Calu3 (cell line): ENCODE data around the gene AWAT2. TPM values are rescaled to one million over a fixed set of nuclear protein-coding genes. Genes with fewer than 3 reads are reported as not detected.

Experiments used
- BruUV-seq: library from RNA; stranded (reverse); fragments of 400-500 nt; replicated peaks from 2 replicates; lab custom pipeline; 2021; lab: Mats Ljungman, UMichigan
- CTCF ChIA-PET: fragments of 300-600 bp; sonication (Branson Sonifier 250); formaldehyde crosslinking; loops from one replicate; lab custom pipeline; 2022; ENCODE audit warnings: antibody characterized with exemption; lab: Charles Lee
- DNase-seq: peaks from one replicate; pipeline ENCODE4 v3.0.0; 2022
- H3K27ac Mint-ChIP-seq: one replicate; pipeline ENCODE4 v1.8.0; 2022; ENCODE audit warnings: mixed read lengths; ENCODE audit not compliant: unreplicated experiment
- H3K27me3 Mint-ChIP-seq: one replicate; pipeline ENCODE4 v1.8.0; 2022; ENCODE audit warnings: mixed read lengths; ENCODE audit not compliant: unreplicated experiment
- H3K36me3 Mint-ChIP-seq: one replicate; pipeline ENCODE4 v1.8.0; 2022; ENCODE audit warnings: mild to moderate bottlenecking, moderate library complexity, mixed read lengths; ENCODE audit not compliant: insufficient read depth, unreplicated experiment
- H3K4me1 Mint-ChIP-seq: one replicate; pipeline ENCODE4 v1.8.0; 2022; ENCODE audit warnings: mild to moderate bottlenecking, low read depth, mixed read lengths; ENCODE audit not compliant: unreplicated experiment
- H3K4me3 Mint-ChIP-seq: one replicate; pipeline ENCODE4 v1.8.0; 2022; ENCODE audit warnings: mild to moderate bottlenecking, low read depth, moderate library complexity, mixed read lengths; ENCODE audit not compliant: unreplicated experiment
- H3K9me3 Mint-ChIP-seq: one replicate; pipeline ENCODE4 v1.8.0; 2022; ENCODE audit warnings: low read depth, mixed read lengths; ENCODE audit not compliant: unreplicated experiment
- CTCF ChIP-seq: fragments of 200-600 bp; IDR thresholded peaks from one replicate; pipeline ENCODE4 v1.8.0; 2022; ENCODE audit warnings: antibody characterized with exemption; ENCODE audit not compliant: unreplicated experiment
- intact Hi-C: fragments of 100-400 bp; cut with micrococcal nuclease; formaldehyde crosslinking; loops from one replicate; pipeline ENCODE4 v1.10.0; 2022; ENCODE audit not compliant: unreplicated experiment
- total RNA-seq: library from RNA; stranded (reverse); gene quantifications from 2 replicates; pipeline ENCODE4 v1.2.3, GENCODE V29; 2022

AWAT2 gene
- total RNA-seq, 1 experiment from 2014 or later = not detected

GRCh38 chrX:70025464-70025863 lies 24.3 kb downstream of the AWAT2 start:
- no peak for TF ChIP-seq CTCF
- Mint-ChIP-seq H3K36me3 (no peaks in the 10 kb centered on the region), H3K4me1 (peaks cover 47% of the 10 kb centered on the region), H3K4me3 (peak overlapping the region; percentile 14), H3K27me3 (no peaks in the 10 kb centered on the region), H3K9me3 (no peaks in the 10 kb centered on the region), H3K27ac (peak overlapping the region; percentile 23)
- BruUV-seq = no TSS peak
- DNase-seq = no peak
- intact Hi-C loops = no loop called here
- CTCF ChIA-PET = interaction anchor here (1.2 kb wide), 1 partner anchor 487 kb away, joined by 3 read pairs; no protein-coding TSS in a partner anchor

GRCh38 chrX:70022616-70023015 lies 27.1 kb downstream of the AWAT2 start:
- intact Hi-C loops = loop anchor here (5.0 kb wide), 1 partner anchor 35 kb away; no protein-coding TSS in a partner anchor
- Mint-ChIP-seq H3K4me3 (no peak overlapping the region), H3K4me1 (peaks cover 39% of the 10 kb centered on the region), H3K9me3 (no peaks in the 10 kb centered on the region), H3K27me3 (no peaks in the 10 kb centered on the region), H3K36me3 (no peaks in the 10 kb centered on the region), H3K27ac (peak overlapping the region; percentile 92)
- DNase-seq = no peak
- CTCF ChIA-PET = no interaction called here
- no TSS peak for BruUV-seq
- TF ChIP-seq CTCF = no peak

- no peak for DNase-seq
- intact Hi-C loops = no loop called here
- Mint-ChIP-seq H3K9me3 (peaks cover 4% of the 10 kb centered on the region), H3K27ac (no peak overlapping the region), H3K36me3 (no peaks in the 10 kb centered on the region), H3K4me1 (no peaks in the 10 kb centered on the region), H3K4me3 (no peak overlapping the region), H3K27me3 (no peaks in the 10 kb centered on the region)
- BruUV-seq = no TSS peak
- no peak for TF ChIP-seq CTCF
- CTCF ChIA-PET = no interaction called here
Measured at GRCh38 chrX:70016513-70016912, 33.2 kb downstream of the AWAT2 start.

GRCh38 chrX:70013466-70014381 lies 36.0 kb downstream of the AWAT2 start:
- H3K9me3 Mint-ChIP-seq = peaks cover 4% of the 10 kb centered on the region
- no peak overlapping the region for H3K4me3 Mint-ChIP-seq
- H3K27me3 Mint-ChIP-seq = no peaks in the 10 kb centered on the region
- intact Hi-C loops = no loop called here
- no peak overlapping the region for H3K27ac Mint-ChIP-seq
- no peak for TF ChIP-seq CTCF
- BruUV-seq = no TSS peak
- no peaks in the 10 kb centered on the region for H3K4me1 Mint-ChIP-seq
- CTCF ChIA-PET = interaction anchor here (0.5 to 2.5 kb wide), 2 partner anchors 16 to 264 kb away, joined by 3 to 7 read pairs; no protein-coding TSS in a partner anchor
- no peaks in the 10 kb centered on the region for H3K36me3 Mint-ChIP-seq
- DNase-seq = no peak
